Activated CD4-positive, alpha-beta memory T cell treated with anti-CD3 and anti-CD28 coated beads for 36 hours (primary cell): ENCODE data around the gene CLIC1. TPM values are rescaled to one million over a fixed set of nuclear protein-coding genes. Genes with fewer than 3 reads are reported as not detected.

ENCODE experiments used
- CTCF ChIA-PET: fragments of 350-600 bp; sonication (Branson Sonifier 250); formaldehyde crosslinking; loops from one replicate; lab custom pipeline; 2021; ENCODE audit warnings: antibody characterized with exemption, inconsistent platforms; lab: Charles Lee
- POLR2A ChIA-PET: fragments of 350-600 bp; sonication (Branson Sonifier 250); formaldehyde crosslinking; loops from one replicate; lab custom pipeline; 2021; ENCODE audit warnings: antibody characterized with exemption; lab: Charles Lee
- DNase-seq: peaks from one replicate; pipeline ENCODE4 v3.0.0-alpha.2; 2020
- H3K27ac Mint-ChIP-seq: one replicate; pipeline ENCODE4 v1.8.0; 2021; ENCODE audit warnings: mixed read lengths
- H3K27me3 Mint-ChIP-seq: one replicate; pipeline ENCODE4 v1.8.0; 2021; ENCODE audit warnings: mixed read lengths
- H3K36me3 Mint-ChIP-seq: one replicate; pipeline ENCODE4 v1.8.0; 2021; ENCODE audit warnings: mixed read lengths
- H3K4me1 Mint-ChIP-seq: one replicate; pipeline ENCODE4 v1.8.0; 2021; ENCODE audit warnings: low read depth, mixed read lengths
- H3K4me3 Mint-ChIP-seq: one replicate; pipeline ENCODE4 v1.8.0; 2021; ENCODE audit warnings: mild to moderate bottlenecking, mixed read lengths
- H3K9me3 Mint-ChIP-seq: one replicate; pipeline ENCODE4 v1.8.0; 2021; ENCODE audit warnings: mixed read lengths
- intact Hi-C: fragments of 100-400 bp; cut with micrococcal nuclease; formaldehyde crosslinking; loops from one replicate; pipeline ENCODE4 v1.15.1; 2023
- total RNA-seq, 2 experiments: library from RNA; stranded (reverse); gene quantifications; one replicate each; pipeline ENCODE4 v1.2.3, GENCODE V29; 2021

The CLIC1 gene
- total RNA-seq, 2 experiments from 2014 or later = 430 to 442 TPM

DNA sequence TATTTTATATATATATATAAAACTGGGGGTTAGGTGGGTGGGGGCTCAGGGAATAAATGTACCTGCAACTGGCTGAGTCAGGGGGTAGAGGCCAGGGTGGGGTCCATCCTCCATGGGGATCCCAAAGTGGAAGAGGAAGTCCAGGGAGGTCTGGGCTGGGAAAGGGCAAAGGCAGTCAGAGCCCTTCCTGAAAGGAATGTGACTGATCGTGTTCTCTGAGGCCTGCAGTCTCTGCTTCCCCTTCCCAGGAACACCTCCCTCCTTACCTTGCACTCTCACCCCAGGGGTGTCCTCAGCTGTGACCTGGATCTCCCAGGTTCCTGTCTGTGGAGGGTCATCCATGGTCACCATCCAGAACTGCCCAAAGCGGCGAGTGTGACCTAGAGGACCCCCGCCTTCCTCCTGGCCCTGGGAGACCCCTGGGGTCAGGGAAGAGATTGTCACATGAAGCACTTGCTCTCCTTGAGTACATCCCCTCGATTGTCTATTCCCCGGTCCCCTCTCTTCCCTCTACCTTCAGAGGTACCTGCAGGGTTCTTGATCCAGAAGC lies 30.8 kb upstream of the CLIC1 start:
- no peak overlapping the region for H3K27ac Mint-ChIP-seq
- H3K9me3 Mint-ChIP-seq = no peaks in the 10 kb centered on the region
- no peak overlapping the region for H3K4me3 Mint-ChIP-seq
- ChIA-PET CTCF (no interaction called here), POLR2A (no interaction called here)
- no peaks in the 10 kb centered on the region for H3K27me3 Mint-ChIP-seq
- DNase-seq = no peak
- intact Hi-C loops = no loop called here
- H3K4me1 Mint-ChIP-seq = peaks cover 13% of the 10 kb centered on the region
- H3K36me3 Mint-ChIP-seq = peaks cover 13% of the 10 kb centered on the region

DNA sequence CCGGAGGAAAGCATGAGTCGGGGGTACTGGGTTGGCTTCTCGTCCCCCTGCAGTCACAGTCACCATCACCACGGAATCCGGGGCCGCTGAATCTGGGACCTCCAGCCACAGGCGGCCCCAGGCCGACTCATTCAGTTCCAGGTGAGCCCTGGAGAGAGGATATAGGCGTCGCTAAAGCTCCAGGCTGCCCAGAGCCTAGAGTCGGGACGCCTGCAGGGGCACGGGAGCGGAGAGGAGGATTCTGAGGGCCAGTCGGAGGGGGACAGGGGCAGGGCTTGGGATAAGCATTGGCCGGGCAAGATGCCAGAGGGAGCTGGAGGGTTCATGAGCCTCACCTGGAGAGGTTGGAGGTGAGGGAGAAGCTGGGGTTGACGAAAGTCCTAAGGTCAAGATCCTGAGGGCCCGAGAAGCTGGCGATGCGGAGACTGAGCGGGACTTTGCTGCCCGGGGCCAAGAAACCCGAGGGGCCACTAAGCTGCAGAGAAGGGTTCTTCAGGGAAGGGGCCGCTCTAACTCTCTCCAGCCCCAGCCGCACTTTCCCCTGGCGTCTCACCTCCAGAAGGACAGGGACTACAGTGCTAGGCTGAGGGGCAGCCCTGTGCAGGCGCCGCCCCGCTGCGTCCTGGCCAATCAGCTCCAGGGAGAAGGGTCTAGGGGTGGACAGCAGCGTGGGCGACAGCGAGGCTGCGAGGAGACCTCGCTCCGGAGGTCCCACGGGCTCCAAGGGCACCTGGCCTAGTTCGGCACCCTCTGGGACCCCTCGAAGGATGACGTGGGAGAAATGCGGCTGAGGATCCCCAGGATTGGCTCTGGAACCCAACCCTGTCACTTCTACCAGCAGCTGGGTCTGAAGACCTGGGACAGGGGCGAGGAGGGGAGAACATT lies 29.8 kb upstream of the CLIC1 start:
- H3K4me3 Mint-ChIP-seq = no peak overlapping the region
- intact Hi-C loops = no loop called here
- CTCF ChIA-PET = no interaction called here
- no peak overlapping the region for H3K27ac Mint-ChIP-seq
- POLR2A ChIA-PET = no interaction called here
- peaks cover 5% of the 10 kb centered on the region for H3K4me1 Mint-ChIP-seq
- peaks cover 22% of the 10 kb centered on the region for H3K36me3 Mint-ChIP-seq
- H3K9me3 Mint-ChIP-seq = no peaks in the 10 kb centered on the region
- no peaks in the 10 kb centered on the region for H3K27me3 Mint-ChIP-seq
- no peak for DNase-seq

DNA sequence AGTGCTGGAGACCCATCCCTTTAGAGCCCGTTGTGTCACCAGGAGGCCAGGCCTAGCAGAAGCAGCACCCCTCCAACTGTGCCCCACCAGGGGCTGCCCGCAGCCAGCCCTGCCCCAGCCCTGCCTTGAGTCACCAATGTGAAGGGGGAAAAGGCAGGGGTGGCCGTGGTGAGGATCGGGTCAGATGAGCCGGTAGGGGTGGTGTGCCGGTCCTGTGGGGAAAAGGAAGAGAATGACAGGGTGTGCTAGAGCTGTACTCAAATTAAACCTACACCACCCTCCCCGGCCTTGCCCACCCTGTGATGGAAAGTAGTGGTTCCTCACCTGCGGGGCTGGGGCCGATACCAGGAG lies 29.2 kb upstream of the CLIC1 start:
- Mint-ChIP-seq H3K4me3 (no peak overlapping the region), H3K27me3 (no peaks in the 10 kb centered on the region), H3K9me3 (no peaks in the 10 kb centered on the region), H3K4me1 (peaks cover 4% of the 10 kb centered on the region), H3K27ac (no peak overlapping the region), H3K36me3 (peaks cover 28% of the 10 kb centered on the region)
- no peak for DNase-seq
- intact Hi-C loops = no loop called here
- ChIA-PET POLR2A (no interaction called here), CTCF (no interaction called here)

DNA sequence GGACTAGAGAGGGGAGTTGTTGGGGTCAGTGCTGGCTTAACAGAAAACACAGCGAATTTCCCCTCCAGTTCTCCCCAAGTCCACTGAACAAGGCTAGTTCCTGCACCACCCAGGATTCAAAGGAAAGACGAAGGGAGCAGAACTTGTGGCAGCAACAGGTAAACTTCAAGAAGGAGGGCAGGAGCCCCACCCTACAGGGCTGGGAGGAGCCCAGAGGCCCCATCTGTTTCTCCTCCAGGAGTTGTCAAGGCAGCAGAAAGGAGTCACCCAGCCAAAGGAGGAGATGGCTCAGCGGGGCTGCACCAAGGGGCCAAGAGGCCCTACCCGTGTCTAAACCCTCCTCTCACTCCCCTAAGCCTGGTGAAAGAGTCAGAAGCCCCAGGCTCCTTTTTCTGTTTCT lies 27.9 kb upstream of the CLIC1 start:
- CTCF ChIA-PET = interaction anchor here (1.2 kb wide), 1 partner anchor 28 kb away, joined by 3 read pairs; no protein-coding TSS in a partner anchor

DNA sequence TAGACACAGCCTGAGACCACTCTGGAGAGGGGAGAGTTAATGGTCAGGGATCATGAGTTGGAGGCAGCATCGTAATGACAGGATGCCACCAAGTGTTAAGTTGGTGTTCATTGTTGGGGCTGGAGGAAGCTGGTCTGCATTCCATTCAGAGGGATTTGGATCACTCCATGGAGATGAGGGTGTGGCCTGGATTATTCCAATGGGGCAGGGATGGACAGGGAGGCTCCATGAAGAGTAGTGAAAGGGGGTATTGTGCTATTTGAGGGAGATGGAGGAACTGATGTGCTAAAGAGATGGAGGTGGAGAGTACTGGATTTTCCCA lies 27.2 kb upstream of the CLIC1 start:
- intact Hi-C loops = no loop called here
- H3K27ac Mint-ChIP-seq = no peak overlapping the region

More for the DNA sequence above, 27.9 kb upstream of the CLIC1 start:
- Mint-ChIP-seq H3K36me3 (peaks cover 41% of the 10 kb centered on the region), H3K4me3 (no peak overlapping the region), H3K9me3 (no peaks in the 10 kb centered on the region), H3K4me1 (no peaks in the 10 kb centered on the region), H3K27me3 (no peaks in the 10 kb centered on the region), H3K27ac (no peak overlapping the region)
- POLR2A ChIA-PET = no interaction called here
- intact Hi-C loops = no loop called here
- DNase-seq = no peak

DNA sequence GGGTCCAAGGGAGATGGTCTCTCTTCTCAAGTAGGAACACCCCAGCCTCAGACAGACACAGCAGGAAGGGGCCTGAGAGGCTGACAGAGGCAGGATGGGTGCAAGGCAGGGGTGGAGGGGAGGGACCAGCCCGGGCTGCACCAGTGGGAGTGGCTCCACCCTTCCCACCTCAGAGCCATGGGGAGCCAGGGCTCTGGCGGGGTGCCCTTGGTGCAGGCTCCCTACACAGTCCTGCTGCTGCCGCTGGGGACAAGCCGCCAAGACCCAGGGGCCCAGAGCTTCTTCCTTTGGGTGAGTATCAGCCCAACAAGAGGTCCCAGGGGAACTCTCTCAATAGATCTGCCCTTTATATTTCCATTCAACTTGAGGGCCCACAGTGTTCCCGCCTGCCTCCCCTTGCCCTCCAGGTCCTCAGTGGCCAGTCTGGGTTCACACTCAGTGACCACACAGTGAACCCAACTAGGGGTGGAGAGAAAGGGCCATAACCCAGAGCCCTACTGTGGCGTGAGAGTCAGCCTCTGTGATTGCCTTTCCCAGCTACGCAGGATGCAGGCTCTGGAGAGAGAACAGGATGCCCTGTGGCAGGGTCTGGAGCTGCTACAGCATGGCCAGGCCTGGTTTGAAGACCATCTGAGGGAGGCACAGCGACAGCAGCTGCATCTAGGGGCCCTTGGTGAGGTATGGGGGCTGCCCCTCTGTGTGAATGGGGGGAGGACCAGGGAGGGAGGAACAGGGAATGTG lies 26.7 kb upstream of the CLIC1 start:
- ChIA-PET CTCF (interaction anchor here (0.6 kb wide), 1 partner anchor 25 kb away, joined by 3 read pairs; no protein-coding TSS in a partner anchor), POLR2A (no interaction called here)

More for the DNA sequence above, 27.2 kb upstream of the CLIC1 start:
- Mint-ChIP-seq H3K4me1 (no peaks in the 10 kb centered on the region), H3K36me3 (peaks cover 47% of the 10 kb centered on the region), H3K9me3 (no peaks in the 10 kb centered on the region), H3K4me3 (no peak overlapping the region), H3K27me3 (no peaks in the 10 kb centered on the region)
- ChIA-PET CTCF (no interaction called here), POLR2A (no interaction called here)
- no peak for DNase-seq

DNA sequence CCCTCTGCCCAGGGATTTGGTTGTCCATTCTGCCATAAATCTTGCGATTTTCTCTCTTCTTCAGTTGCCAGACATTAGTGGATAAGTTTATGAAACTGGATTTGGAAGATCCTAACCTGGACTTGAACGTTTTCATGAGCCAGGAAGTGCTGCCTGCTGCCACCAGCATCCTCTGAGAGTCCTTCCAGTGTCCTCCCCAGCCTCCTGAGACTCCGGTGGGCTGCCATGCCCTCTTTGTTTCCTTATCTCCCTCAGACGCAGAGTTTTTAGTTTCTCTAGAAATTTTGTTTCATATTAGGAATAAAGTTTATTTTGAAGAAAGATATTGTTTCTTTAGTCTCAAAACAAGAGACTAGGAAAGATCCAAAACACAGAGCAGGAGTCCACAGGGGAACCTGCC lies 26.0 kb upstream of the CLIC1 start, which contains the start of gene SAPCD1:
Gene SAPCD1, plus strand, starts transcription at position 301 of the 400 bp plus-strand sequence. CDS start 399 bp downstream, outside the sequence.
- peaks cover 53% of the 10 kb centered on the region for H3K36me3 Mint-ChIP-seq
- no peak within 1 kb of the TSS for H3K4me3 Mint-ChIP-seq
- DNase-seq = no peak
- H3K27ac Mint-ChIP-seq = no peak within 1 kb of the TSS
- CTCF ChIA-PET = interaction anchor here (0.6 kb wide), 1 partner anchor 26 kb away, joined by 3 read pairs; no protein-coding TSS in a partner anchor
- H3K4me1 Mint-ChIP-seq = no peaks in the 10 kb centered on the region
- intact Hi-C loops = no loop called here
- POLR2A ChIA-PET = no interaction called here
- no peaks in the 10 kb centered on the region for H3K27me3 Mint-ChIP-seq
- H3K9me3 Mint-ChIP-seq = no peaks in the 10 kb centered on the region

More for the DNA sequence above, 26.7 kb upstream of the CLIC1 start:
- no peaks in the 10 kb centered on the region for H3K27me3 Mint-ChIP-seq
- DNase-seq = no peak
- no peaks in the 10 kb centered on the region for H3K4me1 Mint-ChIP-seq
- H3K4me3 Mint-ChIP-seq = no peak overlapping the region
- no peak overlapping the region for H3K27ac Mint-ChIP-seq
- intact Hi-C loops = no loop called here
- no peaks in the 10 kb centered on the region for H3K9me3 Mint-ChIP-seq
- peaks cover 51% of the 10 kb centered on the region for H3K36me3 Mint-ChIP-seq

DNA sequence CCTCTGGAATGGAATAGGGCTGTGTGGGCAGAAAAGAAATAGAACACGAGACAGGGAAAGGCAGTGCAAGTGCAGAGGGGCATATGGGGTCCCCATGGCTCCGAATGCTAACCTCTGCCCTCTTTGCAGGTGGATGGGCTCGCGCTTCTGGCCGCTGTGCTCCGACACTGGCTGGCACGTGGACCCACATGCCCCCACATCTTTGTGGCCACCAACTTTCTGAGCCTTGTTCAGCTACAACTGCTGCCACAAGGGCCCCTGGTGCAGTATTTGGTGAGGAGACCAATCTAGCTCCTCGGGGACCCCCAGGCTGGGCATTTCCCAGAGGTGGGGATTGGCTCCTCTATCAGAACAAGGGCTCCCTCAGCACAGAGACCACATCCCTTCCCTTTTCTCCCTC lies 25.0 kb upstream of the CLIC1 start:
- no peaks in the 10 kb centered on the region for H3K4me1 Mint-ChIP-seq
- ChIA-PET CTCF (interaction anchor here (1.2 kb wide), 1 partner anchor 8 kb away, joined by 4 read pairs; no protein-coding TSS in a partner anchor), POLR2A (no interaction called here)
- DNase-seq = no peak
- no peaks in the 10 kb centered on the region for H3K9me3 Mint-ChIP-seq
- H3K27me3 Mint-ChIP-seq = no peaks in the 10 kb centered on the region
- no peak overlapping the region for H3K4me3 Mint-ChIP-seq
- H3K27ac Mint-ChIP-seq = no peak overlapping the region
- intact Hi-C loops = no loop called here
- peaks cover 54% of the 10 kb centered on the region for H3K36me3 Mint-ChIP-seq

DNA sequence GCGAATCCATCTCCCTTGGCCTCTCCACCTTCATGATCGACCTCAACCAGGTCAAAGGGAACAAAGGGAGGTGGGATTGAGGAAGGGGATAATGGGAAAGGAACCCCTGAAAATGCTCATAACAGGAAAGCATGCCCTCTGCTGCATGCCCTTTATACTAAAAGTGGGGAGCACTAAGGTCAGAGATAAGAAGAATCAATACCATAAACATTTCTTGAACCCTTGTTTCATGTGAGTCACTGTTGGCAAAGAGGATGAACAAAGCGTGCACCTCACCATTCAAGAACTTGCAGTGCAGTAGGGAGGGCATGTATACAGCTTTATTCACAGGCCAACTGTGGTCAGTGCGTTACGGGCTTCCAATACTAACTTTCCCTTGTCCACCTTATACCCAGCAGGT lies 24.5 kb upstream of the CLIC1 start:
- peaks cover 54% of the 10 kb centered on the region for H3K36me3 Mint-ChIP-seq
- POLR2A ChIA-PET = no interaction called here
- H3K27me3 Mint-ChIP-seq = no peaks in the 10 kb centered on the region
- intact Hi-C loops = no loop called here
- no peak overlapping the region for H3K4me3 Mint-ChIP-seq
- H3K9me3 Mint-ChIP-seq = no peaks in the 10 kb centered on the region
- no peaks in the 10 kb centered on the region for H3K4me1 Mint-ChIP-seq
- CTCF ChIA-PET = interaction anchor here (1.2 kb wide), 1 partner anchor 9 kb away, joined by 4 read pairs; no protein-coding TSS in a partner anchor
- no peak overlapping the region for H3K27ac Mint-ChIP-seq
- no peak for DNase-seq

DNA sequence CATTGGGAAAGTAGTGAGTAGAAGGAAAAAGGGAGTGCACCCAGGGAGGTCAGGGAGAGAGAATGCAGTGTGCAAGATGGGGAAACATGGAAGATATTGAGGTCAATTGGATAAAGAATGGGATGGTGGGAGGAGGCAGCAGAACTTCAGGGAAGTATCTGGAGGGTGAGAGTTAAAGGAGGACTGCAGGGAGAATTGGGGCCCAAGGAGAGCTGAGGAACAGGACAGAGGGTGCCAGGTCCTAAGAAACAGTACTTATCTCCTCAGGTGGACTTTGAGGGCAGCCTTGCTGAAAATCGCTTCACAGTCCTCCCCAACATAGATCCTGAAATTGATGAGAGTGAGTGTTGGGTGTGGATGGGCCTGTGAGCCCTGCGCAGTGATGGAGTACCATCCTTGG lies 22.0 kb upstream of the CLIC1 start:
- no peak overlapping the region for H3K4me3 Mint-ChIP-seq
- no peaks in the 10 kb centered on the region for H3K4me1 Mint-ChIP-seq
- CTCF ChIA-PET = interaction anchor here (1.0 to 2.2 kb wide), 2 partner anchors 12 to 15 kb away, joined by 3 to 13 read pairs; no protein-coding TSS in a partner anchor
- peaks cover 50% of the 10 kb centered on the region for H3K36me3 Mint-ChIP-seq
- no peak for DNase-seq
- POLR2A ChIA-PET = interaction anchor here (0.6 to 0.9 kb wide), 2 partner anchors 18 to 92 kb away, joined by 3 read pairs; partner anchors contain the start of gene MSH5
- no peaks in the 10 kb centered on the region for H3K27me3 Mint-ChIP-seq
- H3K27ac Mint-ChIP-seq = no peak overlapping the region
- no peaks in the 10 kb centered on the region for H3K9me3 Mint-ChIP-seq
- intact Hi-C loops = no loop called here

DNA sequence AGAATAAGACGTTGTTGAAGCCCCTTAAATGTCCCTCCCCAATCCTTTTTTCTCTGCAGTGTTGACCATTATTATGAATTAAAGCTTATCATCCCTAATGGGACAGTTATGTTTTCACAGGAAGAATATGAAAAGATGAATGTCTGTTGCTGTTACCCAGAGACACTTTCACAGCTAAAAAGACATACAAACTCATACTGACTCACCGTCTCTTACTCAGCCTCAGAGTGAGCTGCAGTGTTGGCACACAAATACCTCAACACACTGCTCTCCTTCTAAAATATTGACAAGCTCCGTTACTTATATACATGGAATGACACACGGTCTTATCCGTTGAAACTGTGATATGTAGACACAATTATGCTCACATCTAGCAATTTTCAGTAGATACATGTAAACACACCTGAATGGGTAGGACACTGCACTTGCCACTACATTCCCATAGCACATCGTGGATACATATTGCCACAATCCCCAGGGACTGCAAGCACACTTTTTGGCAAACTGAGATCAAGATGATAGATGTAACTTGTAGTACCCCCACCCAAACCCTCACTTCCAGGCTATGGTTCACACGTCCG lies 16.5 kb upstream of the CLIC1 start:
- no peak for DNase-seq

More for the DNA sequence above, 16.5 kb upstream of the CLIC1 start:
- H3K4me3 Mint-ChIP-seq = no peak overlapping the region
- H3K4me1 Mint-ChIP-seq = no peaks in the 10 kb centered on the region
- no peaks in the 10 kb centered on the region for H3K27me3 Mint-ChIP-seq
- intact Hi-C loops = no loop called here
- ChIA-PET POLR2A (interaction anchor here (2.3 kb wide), 1 partner anchor 12 kb away, joined by 7 read pairs; the partner anchor contains the start of gene MSH5), CTCF (interaction anchor here (1.0 to 1.2 kb wide), 2 partner anchors 17 to 73 kb away, joined by 5 read pairs; partner anchors contain the start of gene LY6G5C)
- H3K27ac Mint-ChIP-seq = no peak overlapping the region
- peaks cover 19% of the 10 kb centered on the region for H3K36me3 Mint-ChIP-seq
- H3K9me3 Mint-ChIP-seq = no peaks in the 10 kb centered on the region
